C4-2B (cell line): ENCODE measurements around the gene RAB11FIP5.

Experiments used
- CTCF ChIP-seq: fragments of 450-650 bp; conservative IDR thresholded peaks from 2 replicates; pipeline ENCODE4 v1.5.1; 2017; ENCODE audit warnings: mild to moderate bottlenecking
- ZFX ChIP-seq: fragments of 450-650 bp; IDR thresholded peaks from 2 replicates; pipeline ENCODE4 v1.6.1; 2017

DNA sequence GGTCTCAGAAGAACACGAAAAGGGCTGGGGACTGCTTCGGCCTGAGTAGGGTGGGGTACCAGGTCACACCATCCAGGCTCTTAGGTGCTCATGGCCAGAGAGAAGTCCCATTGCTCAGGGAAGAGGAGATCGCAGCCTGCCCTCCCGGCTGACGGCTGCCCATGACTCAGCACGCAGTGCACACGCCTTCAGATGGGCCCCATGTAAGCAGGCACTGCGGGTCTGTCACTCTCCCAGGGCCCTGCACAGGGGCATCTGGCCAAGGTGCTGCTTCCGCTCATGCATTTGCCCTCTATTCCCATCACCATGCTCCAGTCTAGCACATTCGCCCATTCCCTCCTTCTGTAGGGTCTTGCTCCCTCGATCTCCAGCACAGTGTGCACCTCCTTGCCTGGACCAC is 76.0 kb downstream of the RAB11FIP5 start:
- TF ChIP-seq CTCF: no peak
- no peak for TF ChIP-seq ZFX
